DMS 273 (cell line): ENCODE results near the gene KLF17.
A peak's percentile ranks its signal among the peaks of the same experiment; 100 is the strongest.

Experiments used
- DNase-seq: peaks from one replicate; lab custom pipeline; 2025; ENCODE audit not compliant: unreplicated experiment; lab: John Stamatoyannopoulos, UW

The KLF17 gene

DNA sequence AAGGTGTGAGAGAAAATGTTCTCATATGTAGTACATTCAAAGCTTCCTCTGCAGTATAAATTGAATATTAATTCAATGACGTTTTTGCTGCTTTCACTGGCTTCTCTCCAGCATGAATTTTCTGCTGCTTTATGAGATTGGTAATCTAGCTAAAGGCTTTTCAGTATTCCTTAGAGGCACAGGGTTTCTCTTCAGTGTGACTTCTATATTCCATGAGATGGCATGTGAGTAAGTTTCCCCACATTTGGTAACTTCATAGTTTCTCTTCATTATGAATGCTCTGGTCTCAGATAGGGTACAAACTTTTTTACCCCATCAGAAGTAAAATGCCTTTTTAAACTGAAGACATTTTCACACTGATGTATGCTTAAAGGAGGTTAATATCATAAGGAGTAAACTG lies 33.2 kb downstream of the KLF17 start:
- no peak for DNase-seq

DNA sequence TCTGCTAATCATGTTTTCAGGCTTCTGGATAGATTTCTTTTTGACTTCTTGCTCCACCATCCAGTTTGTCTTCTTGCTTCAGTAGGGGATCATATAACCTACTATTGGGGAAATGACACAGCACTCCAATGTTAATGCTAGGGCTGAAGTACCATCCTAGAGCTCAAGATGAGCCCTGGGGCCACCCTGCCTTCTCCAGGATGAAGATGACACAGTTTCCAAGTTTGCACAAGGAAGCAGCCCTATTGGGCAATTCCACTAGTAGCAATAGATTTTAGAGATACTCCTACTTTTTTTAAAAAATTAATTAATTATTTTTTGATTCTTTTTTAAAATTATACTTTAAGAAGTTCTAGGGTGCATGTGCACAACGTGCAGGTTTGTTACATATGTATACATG lies 34.1 kb downstream of the KLF17 start:
- no peak for DNase-seq

DNA sequence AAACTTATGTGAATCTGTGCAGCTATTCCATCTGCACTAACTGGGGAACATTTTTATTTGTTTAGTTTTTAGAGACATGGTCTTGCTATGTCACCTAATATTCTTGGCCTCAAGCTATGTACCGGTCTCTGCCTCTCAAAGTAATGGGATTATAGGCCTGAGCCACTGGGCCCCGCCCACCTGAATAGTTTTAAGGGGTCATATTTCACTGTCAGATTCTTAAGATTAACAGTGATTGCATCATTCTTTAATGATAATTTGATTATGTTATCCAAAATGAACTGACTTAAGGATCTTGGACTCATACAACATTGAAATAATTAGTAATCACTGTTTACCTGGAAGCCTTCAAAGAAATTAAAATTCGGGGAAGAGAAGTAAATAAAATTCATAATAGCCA lies 35.4 kb downstream of the KLF17 start:
- DNase-seq, result peak; percentile 13

DNA sequence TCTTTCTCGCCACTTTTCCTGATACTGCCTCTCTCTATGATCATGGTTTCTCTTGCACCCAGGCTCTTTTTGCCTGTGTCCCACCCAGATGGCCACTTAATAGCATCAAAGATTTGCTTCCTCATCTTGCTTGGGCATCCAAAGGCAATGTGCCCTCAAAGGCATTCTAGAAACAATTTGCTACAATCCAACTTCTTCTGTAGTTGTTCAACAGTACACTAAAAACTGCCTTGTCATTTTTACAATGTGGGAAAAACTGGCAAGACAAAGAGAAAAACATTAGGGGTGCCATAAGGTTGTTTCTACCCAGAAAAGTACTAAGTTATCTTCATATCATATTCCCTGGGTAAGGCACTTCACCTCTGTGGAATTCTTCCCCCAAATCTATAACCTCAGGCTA lies 39.3 kb downstream of the KLF17 start:
- DNase-seq, result no peak

DNA sequence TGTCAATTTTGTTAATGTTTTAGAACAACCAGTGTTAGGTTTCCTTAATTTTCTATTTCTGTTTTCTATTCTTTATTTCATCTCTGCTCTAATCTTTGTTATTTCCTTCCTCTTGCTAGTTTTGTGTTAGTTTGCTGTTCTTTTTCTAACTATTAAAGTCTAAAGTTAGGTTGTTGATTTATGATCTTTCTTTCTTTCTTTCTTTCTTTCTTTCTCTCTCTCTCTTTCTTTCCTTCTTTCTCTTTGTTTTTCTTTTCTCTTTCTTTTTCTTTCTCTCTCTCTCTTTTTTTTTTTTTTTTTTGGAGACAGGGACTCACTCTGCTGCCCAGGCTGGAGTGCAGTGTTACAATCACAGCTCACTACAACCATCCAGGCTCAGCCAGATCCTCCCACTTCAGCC lies 40.2 kb downstream of the KLF17 start:
- DNase-seq, result no peak

DNA sequence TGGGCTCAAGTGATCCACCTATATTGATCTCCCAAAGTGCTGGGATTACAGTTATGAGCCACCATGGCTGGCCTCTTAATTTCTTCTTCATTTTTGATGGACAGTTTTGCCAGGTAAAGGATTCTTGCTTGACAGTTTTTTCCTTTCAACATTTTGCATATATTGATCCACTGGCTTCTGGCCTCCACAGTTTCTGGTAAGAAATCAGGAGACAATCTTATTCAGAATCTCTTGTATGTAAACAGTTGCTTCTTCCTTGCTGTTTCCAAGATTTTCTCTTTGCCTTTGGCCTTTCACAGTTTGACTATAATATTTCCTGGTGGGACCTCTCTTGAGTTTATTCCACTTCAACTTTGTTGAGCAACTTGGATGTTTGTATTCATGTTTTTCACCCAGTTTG lies 42.9 kb downstream of the KLF17 start:
- DNase-seq, result no peak

DNA sequence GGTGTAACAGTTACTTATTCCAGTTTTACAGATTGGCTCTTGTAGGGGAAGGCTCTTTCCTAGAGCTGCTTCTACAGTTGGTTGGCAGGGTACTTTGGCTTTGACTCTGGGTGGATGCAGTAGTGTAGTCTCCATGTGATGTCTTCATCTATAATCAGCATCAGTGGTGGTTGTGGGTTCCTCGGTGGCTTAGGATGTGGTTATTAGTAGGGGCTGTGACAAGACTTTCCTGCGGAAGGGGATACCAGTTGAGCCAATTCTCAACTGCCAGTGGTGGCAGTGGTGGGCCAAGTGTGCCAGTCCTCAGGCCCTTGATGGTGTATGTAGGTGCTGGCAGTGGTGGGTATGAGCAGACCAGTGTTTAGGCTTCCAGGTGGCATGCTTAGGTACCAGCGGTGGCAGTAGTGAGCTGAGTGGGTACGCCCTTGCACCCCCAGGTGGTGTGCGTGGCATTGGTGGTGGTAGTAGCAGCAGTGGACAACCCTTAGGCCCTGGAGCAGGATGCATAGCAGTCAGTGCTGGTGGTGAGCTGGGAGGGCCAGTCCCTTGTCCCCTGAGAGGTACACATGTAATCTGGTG lies 50.0 kb downstream of the KLF17 start:
- no peak for DNase-seq

DNA sequence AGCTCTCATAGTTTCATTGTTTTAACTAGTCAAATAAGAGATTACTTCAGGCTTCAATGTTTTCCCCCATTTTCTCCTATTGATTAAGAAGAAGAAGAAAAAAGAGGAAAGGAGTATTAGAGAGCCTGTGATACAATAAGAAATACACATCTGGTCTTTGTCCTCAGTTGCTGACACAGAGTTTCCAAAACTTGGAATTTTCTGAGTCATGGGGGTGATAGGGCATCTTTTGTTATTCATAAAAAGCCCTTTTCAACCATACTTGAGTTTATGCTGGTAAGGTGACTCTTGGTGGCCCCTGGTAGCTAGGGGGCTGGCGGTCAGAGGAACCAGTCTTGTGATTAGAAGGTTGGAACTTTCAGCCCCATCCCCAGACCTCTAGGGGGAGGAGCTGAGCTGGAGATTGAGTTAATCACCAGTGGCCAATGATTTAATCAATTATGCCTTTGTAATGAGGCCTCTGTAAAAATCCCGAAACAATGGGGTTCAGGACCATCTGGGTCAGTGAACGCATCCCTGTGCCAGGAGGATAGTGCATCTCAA lies 51.7 kb downstream of the KLF17 start:
- no peak for DNase-seq

DNA sequence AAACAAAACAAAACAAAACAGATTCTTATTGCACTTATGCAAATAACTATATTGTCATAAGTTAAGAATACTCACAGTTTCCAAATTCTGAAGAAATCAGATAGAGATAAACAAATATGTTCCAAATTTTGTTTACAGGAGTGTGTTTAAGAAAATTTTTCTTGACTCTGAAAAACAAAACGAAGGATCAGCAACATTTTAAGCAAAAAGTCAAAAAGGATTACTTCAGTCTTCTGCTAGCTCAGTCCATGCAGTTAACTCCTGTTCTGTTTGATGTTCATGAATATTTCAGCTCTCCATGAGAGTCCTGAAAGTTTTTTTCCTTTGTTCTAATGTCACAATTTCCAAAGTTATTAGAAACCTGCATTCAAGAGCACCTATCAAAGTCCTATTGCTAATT lies 56.0 kb downstream of the KLF17 start:
- no peak for DNase-seq
